ENCODE results near the gene PRAC2. TPM values are rescaled to one million over a fixed set of nuclear protein-coding genes. Genes with fewer than 3 reads are reported as not detected.

Gene PRAC2
- total and polyA plus RNA-seq, 2 of the 8 experiments (the other 6 are each of a cell fraction or from before 2014, with no cell fraction given), result not detected

GRCh38 chr17:48701864-48702532 lies 21.0 kb upstream of the PRAC2 start:
- no peak overlapping the region for H4K8ac ChIP-seq (ENCODE audit: extremely low read depth, insufficient read depth, low read length)
- no peaks in the 10 kb centered on the region for H3K79me2 ChIP-seq (ENCODE audit: control insufficient read depth in 1 of 2, insufficient read depth in 2 of 2, low read length in 2 of 2)
- no peak overlapping the region for H3K18ac ChIP-seq (ENCODE audit: extremely low read depth, low read length)
- no peak overlapping the region for H2BK12ac ChIP-seq (ENCODE audit: low read depth, low read length)
- no peak overlapping the region for H3K56ac ChIP-seq (replicated peaks; ENCODE audit: insufficient read length, low read depth, low read length)
- H3K27me3 ChIP-seq (replicated peaks in 1 of 4; ENCODE audit: control insufficient read depth in 3 of 4, extremely low read depth in 1 of 4, insufficient read depth in 3 of 4, low read length in 3 of 4), result peaks cover 0 to 11% (median 4%) of the 10 kb centered on the region in 4 experiments; a peak in 3 of 7 replicates
- no peak overlapping the region for H3K4me2 ChIP-seq (ENCODE audit: insufficient read depth in 1 of 2, low read depth in 2 of 2, low read length in 2 of 2)
- H3K27ac ChIP-seq (ENCODE audit: low read depth, low read length), result no peak overlapping the region
- H3K4me3 ChIP-seq (ENCODE audit: extremely low read depth in 1 of 4, insufficient read depth in 2 of 4, low read depth in 3 of 4, low read length in 4 of 4), result no peak overlapping the region
- no peaks in the 10 kb centered on the region for H3K36me3 ChIP-seq (ENCODE audit: control insufficient read depth in 2 of 4, insufficient read depth in 4 of 4, low read length in 3 of 4)
- POLR2A ChIA-PET (ENCODE audit: partially characterized antibody), result no interaction called here
- H2AFZ ChIP-seq (ENCODE audit: low read length), result no peak overlapping the region
- H3K14ac ChIP-seq (ENCODE audit: insufficient read length), result no peak overlapping the region
- no peak overlapping the region for H2BK5ac ChIP-seq (ENCODE audit: low read depth, low read length)
- no peak overlapping the region for H3K9ac ChIP-seq (replicated peaks in 1 of 4; ENCODE audit: extremely low read depth in 1 of 4, low read depth in 3 of 4, low read length in 3 of 4)
- no peak overlapping the region for H2BK15ac ChIP-seq (ENCODE audit: low read length)
- no peak overlapping the region for H2BK120ac ChIP-seq (replicated peaks; ENCODE audit: low read depth, low read length)
- TF ChIP-seq TBP (IDR thresholded peaks at IDR 0.05; ENCODE audit: low read depth, low read length), result no peak
- TF ChIP-seq, protein P1, sequence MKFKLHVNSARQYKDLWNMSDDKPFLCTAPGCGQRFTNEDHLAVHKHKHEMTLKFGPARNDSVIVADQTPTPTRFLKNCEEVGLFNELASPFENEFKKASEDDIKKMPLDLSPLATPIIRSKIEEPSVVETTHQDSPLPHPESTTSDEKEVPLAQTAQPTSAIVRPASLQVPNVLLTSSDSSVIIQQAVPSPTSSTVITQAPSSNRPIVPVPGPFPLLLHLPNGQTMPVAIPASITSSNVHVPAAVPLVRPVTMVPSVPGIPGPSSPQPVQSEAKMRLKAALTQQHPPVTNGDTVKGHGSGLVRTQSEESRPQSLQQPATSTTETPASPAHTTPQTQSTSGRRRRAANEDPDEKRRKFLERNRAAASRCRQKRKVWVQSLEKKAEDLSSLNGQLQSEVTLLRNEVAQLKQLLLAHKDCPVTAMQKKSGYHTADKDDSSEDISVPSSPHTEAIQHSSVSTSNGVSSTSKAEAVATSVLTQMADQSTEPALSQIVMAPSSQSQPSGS (IDR thresholded peaks at IDR 0.05; ENCODE audit: low read length), result no peak
- no peak for TF ChIP-seq BRCA1 (IDR thresholded peaks at IDR 0.05; ENCODE audit: low read depth, low read length)
- TF ChIP-seq CHD2 (IDR thresholded peaks at IDR 0.05; ENCODE audit: low read length), result no peak
- no peak for TF ChIP-seq MAX (IDR thresholded peaks at IDR 0.05)
- no peak overlapping the region for H4K91ac ChIP-seq (replicated peaks; ENCODE audit: insufficient read length, low read length)
- H3K9me3 ChIP-seq (ENCODE audit: insufficient read depth in 2 of 2, low read depth in 1 of 2, low read length in 1 of 2), result no peaks in the 10 kb centered on the region
- FAIRE-seq, result no peak
- no peak overlapping the region for H2AK5ac ChIP-seq (ENCODE audit: low read depth, low read length)
- no peaks in the 10 kb centered on the region for H3K79me1 ChIP-seq (ENCODE audit: low read depth, low read length)
- H3K4ac ChIP-seq (replicated peaks; ENCODE audit: insufficient read length, low read depth, low read length), result no peak overlapping the region
- no peaks in the 10 kb centered on the region for H4K20me1 ChIP-seq (replicated peaks in 1 of 2; ENCODE audit: control insufficient read depth in 1 of 2, insufficient read depth in 2 of 2, low read length in 2 of 2)
- H2BK20ac ChIP-seq (ENCODE audit: low read length), result no peak overlapping the region
- H4K5ac ChIP-seq (ENCODE audit: insufficient read length, low read depth, low read length), result no peak overlapping the region
- H3K23ac ChIP-seq (ENCODE audit: insufficient read length), result no peak overlapping the region
- 92% methylated on average over 10 of the region's 10 CpGs; no CpG with 5 or more reads in 1 of the 2 experiments for WGBS, 2 experiments (ENCODE audit: extremely low coverage in 1 of 2, insufficient coverage in 1 of 2, insufficient read length in 1 of 2, insufficient replicate concordance in 2 of 2, low coverage in 1 of 2, low lambda C conversion rate in 2 of 2, missing lambda C conversion rate in 1 of 2)
- DNase-seq (ENCODE audit: low read depth in 1 of 2, low spot score in 2 of 2), result no peak
- CTCF ChIA-PET (ENCODE audit: partially characterized antibody), result interaction anchor here (0.6 to 4.2 kb wide), 10 partner anchors 21 to 185 kb away, joined by 3 to 25 read pairs (median 3); partner anchors contain the start of gene PRAC2
- H3K23me2 ChIP-seq (ENCODE audit: low read depth, low read length), result no peaks in the 10 kb centered on the region
- no peaks in the 10 kb centered on the region for H3K4me1 ChIP-seq (replicated peaks in 1 of 4; ENCODE audit: control insufficient read depth in 3 of 4, insufficient read depth in 4 of 4, low read length in 3 of 4)

Data from H1 (cell line).